ENCODE results near the gene CACNA1E.

GRCh38 chr1:181812208-181812607, 328.9 kb downstream of the CACNA1E start:
- TF ChIP-seq CTCF (conservative IDR thresholded peaks at IDR 0.05; ENCODE audit: low read depth in 2 of 2) (no peak), CREB1 (CRISPR knock-in tag; IDR thresholded peaks at IDR 0.05; ENCODE audit: low read depth) (no peak), POLR2AphosphoS5 (IDR thresholded peaks at IDR 0.05; ENCODE audit: low read depth) (no peak), EZH2 (IDR thresholded peaks at IDR 0.05; ENCODE audit: low read depth, unreplicated experiment) (no peak), JUNB (IDR thresholded peaks at IDR 0.05; ENCODE audit: unreplicated experiment) (no peak), REST (IDR thresholded peaks at IDR 0.05; ENCODE audit: unreplicated experiment) (no peak), EZH2phosphoT487 (IDR thresholded peaks at IDR 0.05; ENCODE audit: unreplicated experiment) (no peak), ZNF114 (CRISPR knock-in tag; IDR thresholded peaks at IDR 0.05) (no peak), STAT1 (IDR thresholded peaks at IDR 0.05; ENCODE audit: unreplicated experiment) (no peak), ETS1 (IDR thresholded peaks at IDR 0.05) (no peak), NANOG (IDR thresholded peaks at IDR 0.05; ENCODE audit: borderline replicate concordance) (no peak), ZNF331 (CRISPR knock-in tag; IDR thresholded peaks at IDR 0.05; ENCODE audit: low read depth) (no peak), ZNF462 (CRISPR knock-in tag; IDR thresholded peaks at IDR 0.05) (no peak)
